ENCODE data around the gene TMEM51.

The TMEM51 gene

GRCh38 chr1:15110128-15110866 is 43.2 kb upstream of the TMEM51 start:
- no peak for TF ChIP-seq CTCF (IDR thresholded peaks at IDR 0.05; ENCODE audit: low read depth, low read length, missing control alignments)
- H3K4me3 ChIP-seq (ENCODE audit: low read depth, low read length) = no peak overlapping the region
- no peak for DNase-seq (ENCODE audit: low read depth)

GRCh38 chr1:15110867-15111230 is 42.7 kb upstream of the TMEM51 start:
- no peak for DNase-seq (ENCODE audit: low read depth)
- H3K4me3 ChIP-seq (ENCODE audit: low read depth, low read length) = no peak overlapping the region
- TF ChIP-seq CTCF (IDR thresholded peaks at IDR 0.05; ENCODE audit: low read depth, low read length, missing control alignments) = no peak

- no peak for TF ChIP-seq CTCF (IDR thresholded peaks at IDR 0.05; ENCODE audit: low read depth, low read length, missing control alignments)
- H3K4me3 ChIP-seq (ENCODE audit: low read depth, low read length) = no peak overlapping the region
- no peak for DNase-seq (ENCODE audit: low read depth)
Measured at GRCh38 chr1:15113146-15113545, 40.4 kb upstream of the TMEM51 start.

- DNase-seq (ENCODE audit: low read depth) = no peak
- no peak for TF ChIP-seq CTCF (IDR thresholded peaks at IDR 0.05; ENCODE audit: low read depth, low read length, missing control alignments)
- no peak overlapping the region for H3K4me3 ChIP-seq (ENCODE audit: low read depth, low read length)
Measured at GRCh38 chr1:15114884-15115283, 38.7 kb upstream of the TMEM51 start.

- no peak for DNase-seq (ENCODE audit: low read depth)
- no peak for TF ChIP-seq CTCF (IDR thresholded peaks at IDR 0.05; ENCODE audit: low read depth, low read length, missing control alignments)
- H3K4me3 ChIP-seq (ENCODE audit: low read depth, low read length) = no peak overlapping the region
Measured at GRCh38 chr1:15115542-15116330, 37.8 kb upstream of the TMEM51 start.

GRCh38 chr1:15116966-15117365 is 36.6 kb upstream of the TMEM51 start:
- no peak for DNase-seq (ENCODE audit: low read depth)
- H3K4me3 ChIP-seq (ENCODE audit: low read depth, low read length) = no peak overlapping the region
- TF ChIP-seq CTCF (IDR thresholded peaks at IDR 0.05; ENCODE audit: low read depth, low read length, missing control alignments) = no peak

Measured in GM12864 (cell line).